ENCODE measurements around the gene CACNA1C. TPM values are rescaled to one million over a fixed set of nuclear protein-coding genes. Genes with fewer than 3 reads are reported as not detected.

The CACNA1C gene
- total RNA-seq, 4 donors from 2014 or later: 2.9 to 5.3 (median 4.3) TPM

DNA sequence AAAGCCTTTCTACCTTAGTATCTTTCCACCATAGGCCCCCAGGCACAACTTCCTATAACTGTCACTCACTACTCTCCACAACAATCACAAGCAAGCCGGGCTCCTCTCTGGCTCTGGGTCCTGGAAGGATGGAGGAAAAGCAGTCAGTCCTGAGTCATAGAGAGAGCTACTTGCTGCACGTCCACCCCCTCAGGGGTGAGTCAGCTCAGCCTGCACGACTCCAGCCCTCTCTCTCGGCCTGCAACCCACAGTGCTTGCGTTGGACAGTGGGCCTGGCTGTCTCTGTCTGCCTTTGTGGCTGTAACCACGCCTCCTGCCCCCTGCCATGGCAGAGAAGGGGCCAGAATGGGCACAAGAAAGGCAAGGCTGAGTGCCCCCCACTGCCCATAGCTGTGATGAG lies 587.9 kb downstream of the CACNA1C start:
- TF ChIP-seq, protein P1, sequence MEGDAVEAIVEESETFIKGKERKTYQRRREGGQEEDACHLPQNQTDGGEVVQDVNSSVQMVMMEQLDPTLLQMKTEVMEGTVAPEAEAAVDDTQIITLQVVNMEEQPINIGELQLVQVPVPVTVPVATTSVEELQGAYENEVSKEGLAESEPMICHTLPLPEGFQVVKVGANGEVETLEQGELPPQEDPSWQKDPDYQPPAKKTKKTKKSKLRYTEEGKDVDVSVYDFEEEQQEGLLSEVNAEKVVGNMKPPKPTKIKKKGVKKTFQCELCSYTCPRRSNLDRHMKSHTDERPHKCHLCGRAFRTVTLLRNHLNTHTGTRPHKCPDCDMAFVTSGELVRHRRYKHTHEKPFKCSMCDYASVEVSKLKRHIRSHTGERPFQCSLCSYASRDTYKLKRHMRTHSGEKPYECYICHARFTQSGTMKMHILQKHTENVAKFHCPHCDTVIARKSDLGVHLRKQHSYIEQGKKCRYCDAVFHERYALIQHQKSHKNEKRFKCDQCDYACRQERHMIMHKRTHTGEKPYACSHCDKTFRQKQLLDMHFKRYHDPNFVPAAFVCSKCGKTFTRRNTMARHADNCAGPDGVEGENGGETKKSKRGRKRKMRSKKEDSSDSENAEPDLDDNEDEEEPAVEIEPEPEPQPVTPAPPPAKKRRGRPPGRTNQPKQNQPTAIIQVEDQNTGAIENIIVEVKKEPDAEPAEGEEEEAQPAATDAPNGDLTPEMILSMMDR (IDR thresholded peaks at IDR 0.05; ENCODE audit: low read depth): no peak

DNA sequence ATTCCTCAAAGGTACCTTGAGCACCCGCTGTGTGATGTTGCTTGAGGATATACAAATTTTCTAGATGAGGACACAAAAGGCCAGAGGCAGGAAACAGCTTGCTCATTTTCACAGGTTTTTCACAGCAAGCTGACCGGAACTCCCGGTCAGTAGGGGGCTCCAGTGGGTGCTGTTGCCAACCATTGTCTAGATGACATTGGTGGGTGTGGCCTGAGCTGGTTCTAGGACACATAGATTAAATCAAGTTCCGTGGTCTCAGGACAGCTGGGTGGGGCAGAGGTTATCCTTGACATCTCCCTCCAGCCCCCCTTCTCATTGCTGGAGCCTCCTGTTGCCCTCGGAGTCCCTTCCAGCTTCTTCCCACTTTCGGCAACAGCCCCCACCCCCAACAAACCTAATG lies 588.4 kb downstream of the CACNA1C start:
- TF ChIP-seq, protein P1 (IDR thresholded peaks at IDR 0.05; ENCODE audit: low read depth): no peak

DNA sequence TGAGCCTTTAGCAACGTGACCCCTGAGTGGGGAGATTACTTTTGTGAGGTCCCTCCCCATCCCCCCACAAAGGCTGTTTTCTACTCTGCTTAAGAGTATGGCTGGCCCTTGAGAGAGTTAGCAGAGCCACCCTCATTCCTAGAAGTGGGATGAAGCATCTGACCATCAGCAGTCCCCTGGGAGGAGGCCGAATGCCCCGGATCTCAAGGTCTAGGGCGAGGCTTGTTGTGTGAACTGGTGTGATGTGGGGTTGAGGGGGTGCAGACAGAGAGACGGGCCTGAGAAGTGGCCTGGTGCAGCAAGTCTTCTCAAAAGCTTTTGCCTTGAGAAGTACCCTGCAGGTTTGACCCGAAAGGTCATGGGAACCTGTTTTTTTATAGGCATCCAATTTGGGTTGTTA lies 589.0 kb downstream of the CACNA1C start:
- TF ChIP-seq, protein P1 (IDR thresholded peaks at IDR 0.05; ENCODE audit: low read depth): no peak

DNA sequence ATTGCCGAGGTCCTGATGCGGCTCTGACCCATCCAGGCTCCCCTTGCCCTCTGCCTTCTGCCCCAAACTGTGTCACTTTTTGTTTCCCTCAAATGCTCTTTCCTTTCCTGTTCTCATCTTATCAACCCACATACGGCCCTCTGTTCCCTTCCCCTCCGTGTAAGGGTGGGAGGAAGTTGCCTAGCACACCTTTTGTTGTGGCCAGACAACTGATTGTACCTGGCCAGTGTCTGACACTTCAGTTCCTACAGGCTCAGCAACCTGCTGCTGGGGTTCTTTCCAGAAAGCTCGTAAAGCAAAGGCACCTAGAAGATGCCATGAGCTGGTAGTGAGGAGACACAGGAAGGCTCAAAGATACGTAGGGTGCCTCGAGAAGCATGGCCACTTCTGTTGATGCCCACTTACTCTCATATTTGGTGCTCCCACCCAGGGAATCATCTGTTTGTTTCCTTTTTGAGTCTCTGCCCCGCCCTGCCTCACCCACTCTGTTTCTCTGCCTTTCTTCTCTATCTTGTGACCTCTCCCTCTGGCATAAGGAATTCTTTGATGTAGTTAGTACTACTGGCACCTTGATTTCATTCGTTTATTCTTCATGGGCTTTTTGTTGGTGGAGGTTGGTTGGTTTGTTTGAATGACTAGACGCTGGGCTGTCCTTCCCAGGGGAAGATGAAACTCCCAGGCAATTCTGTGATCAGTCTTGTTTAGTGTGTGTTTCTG lies 589.5 kb downstream of the CACNA1C start:
- TF ChIP-seq, protein P1 (IDR thresholded peaks at IDR 0.05; ENCODE audit: low read depth): no peak

DNA sequence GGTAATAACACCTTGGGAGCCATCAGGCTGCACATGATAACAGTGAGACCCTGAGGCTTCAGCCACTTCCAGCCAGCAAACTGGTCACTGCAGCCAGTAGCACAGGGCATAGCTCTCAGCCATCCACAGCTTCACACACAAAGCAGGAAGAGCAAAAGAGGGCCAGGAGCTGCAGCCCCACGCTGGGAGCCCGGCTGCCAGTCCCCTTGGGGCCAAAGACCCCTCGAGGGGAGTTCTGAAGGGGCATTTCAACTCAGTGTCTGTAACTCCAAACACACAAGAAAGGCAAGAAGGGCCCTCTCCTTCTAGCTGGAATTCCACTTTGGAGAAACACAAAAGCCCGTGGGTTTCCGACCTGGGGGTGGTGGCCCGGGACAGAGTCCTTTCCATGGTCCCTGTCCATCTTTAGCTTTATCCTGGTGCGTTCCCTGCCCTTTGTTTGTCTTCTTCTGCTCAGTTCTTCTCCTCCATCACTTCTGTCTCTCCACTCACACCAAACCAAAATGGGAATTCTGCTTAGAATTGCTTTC lies 590.2 kb downstream of the CACNA1C start:
- TF ChIP-seq, protein P1 (IDR thresholded peaks at IDR 0.05; ENCODE audit: low read depth): no peak

DNA sequence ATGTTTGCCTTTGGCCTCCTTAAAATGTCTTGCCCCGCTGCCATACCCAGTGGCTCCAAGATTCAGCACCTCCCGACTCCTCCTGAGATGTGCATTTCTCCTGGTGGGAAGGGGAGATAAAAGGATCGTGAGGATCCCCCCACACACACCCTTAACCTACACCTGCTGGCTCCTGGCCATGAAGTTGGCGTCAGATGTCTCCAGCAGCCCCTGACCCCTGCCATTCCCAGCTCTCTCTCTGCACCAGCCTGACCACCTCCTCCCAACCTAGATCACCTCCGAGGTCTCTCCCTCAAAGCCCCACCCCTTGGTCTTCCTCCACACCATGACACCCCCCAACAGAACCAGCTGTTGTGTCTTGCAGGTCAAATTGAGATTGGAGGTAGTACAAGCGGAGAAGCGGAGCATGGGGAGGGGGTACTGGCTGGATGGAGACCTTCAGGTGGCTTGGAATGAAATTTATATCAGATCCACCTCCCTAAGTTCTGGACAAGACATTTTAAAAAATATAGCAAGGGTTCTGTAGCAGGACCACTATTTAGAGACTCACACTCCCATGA lies 590.9 kb downstream of the CACNA1C start:
- TF ChIP-seq, protein P1 (IDR thresholded peaks at IDR 0.05; ENCODE audit: low read depth): no peak

DNA sequence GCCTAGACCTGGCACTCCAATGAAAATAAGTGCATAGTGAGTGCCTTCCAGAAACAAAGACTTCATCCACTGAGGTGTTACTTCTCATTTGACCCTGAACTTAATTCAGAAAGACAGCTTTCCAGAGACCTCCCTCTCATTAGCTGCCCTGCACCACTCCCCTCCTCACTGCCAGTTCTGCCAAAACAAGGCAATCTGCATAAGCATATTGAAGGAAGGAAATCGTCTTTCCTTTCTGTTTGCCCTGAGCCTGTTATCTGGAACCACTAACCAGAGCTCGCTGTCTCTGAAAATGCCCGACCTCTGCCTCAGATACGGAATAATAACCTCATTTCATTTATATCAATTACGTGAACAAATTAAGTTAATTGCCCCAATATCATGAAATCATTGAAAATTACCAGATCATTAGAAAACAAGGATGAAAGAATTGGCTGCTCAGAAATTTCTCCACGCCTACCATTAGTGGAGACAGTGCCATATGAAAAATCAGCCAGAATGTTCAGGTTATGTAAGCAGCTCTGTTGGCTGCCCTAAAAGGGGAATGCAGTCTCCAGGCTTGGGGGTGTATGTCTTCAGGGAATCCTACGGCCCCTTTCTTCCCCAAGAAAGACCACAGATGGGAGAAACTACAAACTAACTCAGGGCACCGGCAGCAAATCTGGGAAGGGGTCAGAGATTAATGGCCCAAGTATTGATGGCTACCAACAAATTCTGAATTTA lies 592.1 kb downstream of the CACNA1C start:
- TF ChIP-seq, protein P1 (IDR thresholded peaks at IDR 0.05; ENCODE audit: low read depth): no peak
